ENCODE results near the gene PLA2G4B.

Gene PLA2G4B

DNA sequence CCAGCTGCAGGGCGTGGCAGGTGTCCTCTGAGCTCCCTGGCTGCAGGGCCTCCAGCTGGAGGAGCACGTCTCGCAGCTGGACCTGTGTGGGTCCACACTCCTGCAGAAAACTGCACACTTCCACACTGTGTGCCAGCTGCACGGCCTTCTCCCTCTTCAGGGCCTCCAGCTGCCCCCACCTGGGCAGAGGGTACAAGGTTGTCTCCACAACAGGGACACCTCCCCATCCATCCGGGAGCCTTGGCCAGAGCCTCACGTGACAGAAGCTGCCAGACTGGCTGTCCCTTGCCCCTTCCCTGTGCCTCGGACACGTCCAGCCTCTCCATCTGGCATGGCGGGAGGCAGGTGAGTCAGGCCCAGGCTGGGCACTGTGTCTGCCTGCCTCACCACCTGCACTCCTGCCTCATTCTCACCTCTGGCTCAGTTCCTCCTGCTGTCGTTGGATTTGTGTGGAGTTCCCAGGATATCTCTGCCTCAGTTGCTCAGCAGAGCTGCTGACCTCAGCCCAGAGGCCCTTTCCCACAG is 40.7 kb downstream of the PLA2G4B start:
- intact Hi-C loops (cut with DNase I), result no loop called here
- DNase-seq, result no peak

DNA sequence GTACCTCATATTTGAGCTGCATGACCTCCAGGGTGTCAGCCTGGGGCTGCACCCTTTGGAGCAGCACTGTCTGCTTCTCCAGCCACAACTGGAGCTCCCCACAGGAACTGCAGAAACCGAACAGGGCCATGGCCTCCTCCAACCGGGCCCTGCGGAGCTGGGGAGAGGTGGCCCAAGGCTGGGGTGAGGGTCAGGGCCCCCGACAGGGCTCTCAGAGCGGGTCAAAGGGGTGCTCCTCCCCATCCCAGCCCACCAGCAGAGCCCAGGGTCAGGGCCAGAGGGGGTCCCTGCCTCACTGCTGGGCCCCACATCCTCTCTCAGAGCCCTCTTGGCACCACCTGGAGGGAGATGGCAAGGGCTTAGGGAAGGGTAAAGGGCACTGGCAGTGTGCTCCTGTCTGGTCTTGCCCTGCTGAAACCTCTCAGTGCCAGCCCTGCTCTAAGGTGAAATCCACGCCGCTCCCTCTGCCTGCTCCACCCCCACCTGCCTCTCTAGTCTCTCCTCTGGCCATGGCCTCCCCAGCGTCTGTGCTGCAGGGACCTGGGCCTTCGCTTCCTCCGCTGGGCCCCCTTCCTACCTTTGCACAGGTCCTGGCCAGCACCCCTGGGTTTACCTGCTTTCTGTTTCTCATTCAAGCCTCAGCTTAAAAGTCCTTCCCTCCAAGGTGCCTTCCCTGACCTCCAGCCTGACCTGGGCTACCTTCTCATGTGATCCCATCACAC is 41.7 kb downstream of the PLA2G4B start:
- DNase-seq, result no peak
- intact Hi-C loops (cut with DNase I), result no loop called here

DNA sequence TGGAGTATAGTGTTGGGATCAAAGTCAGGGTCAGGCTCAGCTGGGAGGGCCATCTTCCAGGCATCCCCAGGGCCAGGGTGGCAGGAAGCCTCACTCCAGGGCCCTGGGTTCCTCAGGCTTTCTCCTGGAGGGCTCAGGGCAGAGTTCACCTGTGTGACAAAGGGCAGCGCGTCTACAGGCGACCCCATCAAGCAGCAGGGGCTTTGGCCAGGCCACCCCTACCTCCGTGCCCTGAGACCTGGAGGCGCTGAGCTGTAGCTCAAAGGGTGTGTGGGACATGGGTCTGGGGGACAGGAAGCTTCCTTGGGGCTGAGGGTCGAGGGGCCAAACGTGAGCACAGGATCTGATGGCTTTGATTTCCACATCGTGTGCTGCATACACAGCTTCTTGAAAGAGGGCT is 42.4 kb downstream of the PLA2G4B start:
- no peak for DNase-seq
- intact Hi-C loops (cut with DNase I), result no loop called here

DNA sequence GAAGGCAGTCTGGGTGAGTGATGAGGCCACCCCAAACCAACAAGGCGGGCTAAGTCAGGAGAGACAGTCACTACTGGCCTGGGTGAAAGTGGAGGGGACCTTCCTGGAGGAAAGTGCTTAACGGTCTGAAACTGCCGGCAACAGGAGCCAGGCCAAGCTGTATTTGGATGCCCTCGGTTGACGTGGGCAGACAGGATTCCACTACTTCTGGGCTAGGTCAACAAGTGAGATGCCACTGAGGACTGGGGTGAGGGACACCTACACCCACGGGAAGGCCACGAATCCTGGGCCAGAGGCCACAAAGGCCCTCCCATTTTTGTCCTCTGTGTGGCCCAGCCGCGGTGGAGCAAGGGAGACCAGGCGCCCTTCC is 42.9 kb downstream of the PLA2G4B start:
- intact Hi-C loops (cut with DNase I), result no loop called here
- no peak for DNase-seq

DNA sequence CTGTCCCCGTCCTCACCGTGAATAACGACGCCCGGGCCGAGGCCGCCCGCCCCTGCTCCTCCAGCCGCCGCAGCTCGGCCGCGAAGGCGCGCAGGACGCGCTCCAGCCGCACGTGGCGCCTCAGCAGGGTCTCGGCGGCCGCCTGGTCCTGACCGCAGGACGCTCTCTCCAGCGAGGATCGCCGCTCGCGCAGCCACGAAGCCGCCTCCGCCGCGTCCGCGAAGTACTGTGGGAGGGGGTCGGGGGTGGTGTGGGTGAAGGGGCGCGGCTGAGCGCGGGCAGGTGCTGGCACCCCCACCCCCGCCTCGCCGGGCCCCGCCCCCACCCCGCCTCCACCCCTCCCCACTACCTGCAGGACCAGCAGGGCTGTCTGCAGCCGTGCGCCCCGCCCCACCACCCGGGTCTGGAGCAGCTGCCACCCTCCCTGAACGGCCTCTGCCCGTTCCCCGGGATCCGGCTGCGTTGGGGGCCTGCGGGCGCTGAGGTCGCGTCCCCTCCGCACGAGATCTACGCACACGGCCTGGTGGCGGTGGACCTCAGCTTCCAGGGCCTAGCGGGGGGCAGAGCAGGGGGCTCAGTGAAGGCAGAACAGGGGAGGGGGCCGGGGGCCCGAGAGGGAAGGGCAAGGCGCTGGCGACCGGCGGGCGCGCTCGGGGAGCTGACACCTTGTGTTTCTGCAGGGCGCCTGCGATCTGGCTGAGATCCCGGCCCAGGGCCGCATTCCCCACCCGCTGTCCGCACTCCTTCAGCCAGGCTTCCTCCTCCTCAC is 43.5 kb downstream of the PLA2G4B start:
- intact Hi-C loops (cut with DNase I), result no loop called here
- DNase-seq, result no peak

DNA sequence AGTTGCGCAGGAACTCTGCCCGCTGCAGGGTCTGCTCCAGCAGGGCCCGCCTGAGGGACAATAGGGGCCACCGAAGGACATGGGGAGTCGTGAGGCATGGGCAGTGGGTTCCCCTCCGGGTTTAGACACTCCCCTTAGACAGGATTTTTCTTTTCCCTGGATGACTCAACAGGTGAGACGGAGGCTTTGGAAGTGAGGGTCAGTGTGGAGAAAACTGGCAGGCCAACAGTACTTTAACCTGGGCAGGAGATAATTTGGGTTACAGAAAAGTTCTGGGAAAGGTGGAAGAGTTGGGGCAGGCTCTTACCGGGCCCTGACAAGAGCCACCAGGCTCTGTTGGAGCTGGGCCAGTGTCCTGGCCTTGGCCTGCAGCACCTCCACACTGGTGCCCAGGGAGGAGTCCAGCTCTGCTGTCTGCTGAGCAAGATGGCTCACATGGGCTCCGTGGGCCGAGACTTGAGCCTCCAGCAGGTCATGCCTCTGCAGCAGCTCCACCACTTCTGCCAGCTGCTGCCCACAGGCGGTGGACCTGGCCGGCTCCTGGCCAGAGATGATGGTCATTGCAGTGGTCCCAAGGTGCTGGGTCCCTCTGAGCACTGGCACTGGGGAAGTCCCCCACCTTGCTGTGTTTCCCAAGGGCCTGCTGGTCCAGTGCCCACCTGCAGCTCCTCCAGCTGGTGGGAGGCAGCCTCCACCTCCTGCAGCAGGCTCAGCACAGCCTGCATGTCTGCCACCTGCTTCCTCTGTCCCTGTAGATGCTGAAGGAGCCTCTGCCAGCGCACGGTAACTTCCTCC is 44.2 kb downstream of the PLA2G4B start:
- intact Hi-C loops (cut with DNase I), result no loop called here
- no peak for DNase-seq

DNA sequence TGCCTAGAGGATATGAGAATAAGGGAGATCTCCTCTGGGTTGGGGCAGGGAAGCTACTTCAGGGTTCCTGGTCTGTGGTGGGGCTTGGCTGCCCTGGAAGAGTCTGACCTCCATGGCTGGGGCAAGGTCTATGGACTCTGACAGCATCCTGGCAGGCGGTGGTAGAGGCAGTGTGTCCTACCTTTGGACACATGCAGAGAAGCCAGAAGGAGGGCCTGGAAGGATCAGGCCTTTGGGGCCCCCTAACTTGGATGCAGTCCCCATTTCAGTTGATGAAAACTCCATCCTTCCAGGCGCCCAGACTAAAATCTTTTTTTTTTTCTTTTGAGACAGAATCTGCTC is 44.8 kb downstream of the PLA2G4B start:
- intact Hi-C loops (cut with DNase I), result no loop called here
- no peak for DNase-seq

DNA sequence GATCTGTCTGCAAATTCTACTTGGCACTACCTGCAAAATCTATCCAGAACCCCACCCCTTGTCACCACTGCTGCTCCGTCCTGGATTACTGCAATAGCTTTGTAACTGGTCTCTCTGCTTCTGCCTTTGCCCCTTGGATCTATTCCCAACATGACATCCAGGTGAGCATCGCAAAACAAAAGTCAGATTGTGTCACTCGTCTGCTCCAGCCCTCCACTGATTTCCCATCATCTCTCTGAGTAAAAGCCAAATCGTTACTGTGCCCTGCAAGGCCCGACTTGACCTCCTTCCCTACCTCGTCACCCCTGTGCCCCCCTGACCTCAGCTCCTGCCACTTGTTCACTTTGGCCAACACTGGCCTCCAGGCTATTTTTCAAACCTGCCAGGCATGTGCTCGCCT is 45.8 kb downstream of the PLA2G4B start:
- no peak for DNase-seq
- intact Hi-C loops (cut with DNase I), result no loop called here

DNA sequence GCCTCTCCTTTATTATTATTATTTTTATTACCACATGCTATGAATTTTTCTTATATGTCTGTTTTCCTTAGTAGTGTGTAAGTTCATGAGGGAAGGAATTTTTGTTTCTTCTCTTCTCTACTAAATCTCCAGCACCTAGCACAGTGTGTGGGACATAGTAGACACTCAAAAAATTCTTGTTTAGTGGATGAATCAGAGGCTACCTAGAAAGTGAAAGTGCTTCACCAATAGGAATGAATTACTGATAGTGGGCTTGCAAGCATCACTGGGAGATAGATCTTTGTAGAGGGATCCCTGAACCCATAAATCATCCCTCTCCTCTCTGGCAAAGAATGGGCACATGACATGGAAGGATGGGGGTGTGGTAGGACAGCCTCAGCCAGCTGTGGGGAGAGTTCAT is 46.7 kb downstream of the PLA2G4B start:
- DNase-seq, result no peak
- intact Hi-C loops (cut with DNase I), result no loop called here

DNA sequence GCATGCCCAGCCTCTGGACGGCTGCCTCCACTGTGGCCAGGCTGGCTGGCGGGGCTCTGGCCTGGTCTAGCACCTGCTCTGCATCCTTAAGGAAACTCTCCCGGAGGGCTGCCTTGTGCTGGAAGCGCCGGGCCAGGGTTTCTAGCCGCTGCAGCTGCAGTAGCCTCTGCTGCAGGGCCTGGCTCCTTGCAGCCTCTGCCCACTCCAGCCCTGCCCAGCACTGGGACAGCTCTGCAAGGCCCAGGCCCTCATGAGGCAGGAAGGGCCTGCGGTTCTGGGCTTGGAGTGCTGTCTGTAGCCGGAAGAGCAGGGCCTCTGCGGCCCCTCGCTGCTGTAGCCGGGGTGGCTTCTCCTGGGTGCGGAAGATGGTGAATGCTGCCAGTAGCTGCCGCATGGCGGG is 47.2 kb downstream of the PLA2G4B start:
- intact Hi-C loops (cut with DNase I), result no loop called here
- no peak for DNase-seq

DNA sequence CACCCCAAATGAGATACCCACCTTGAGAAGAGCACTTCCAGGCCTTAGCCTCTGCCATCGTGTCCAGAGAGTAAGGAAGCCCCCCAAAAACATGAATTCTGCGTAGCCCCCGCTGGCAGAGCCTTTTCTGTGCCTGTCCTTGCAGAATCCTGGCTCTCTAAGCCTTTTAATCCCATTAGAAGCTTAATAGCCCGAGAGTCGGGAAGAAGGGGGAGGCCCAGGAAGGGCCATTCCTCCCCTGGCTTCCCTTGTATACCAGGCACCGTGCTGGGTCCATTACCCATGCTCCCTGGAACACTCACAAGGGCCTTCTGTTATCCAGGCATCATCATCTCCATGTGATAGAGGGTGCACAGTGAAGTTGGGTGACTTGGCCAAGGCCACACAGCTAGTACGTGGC is 48.1 kb downstream of the PLA2G4B start:
- DNase-seq, result no peak

DNA sequence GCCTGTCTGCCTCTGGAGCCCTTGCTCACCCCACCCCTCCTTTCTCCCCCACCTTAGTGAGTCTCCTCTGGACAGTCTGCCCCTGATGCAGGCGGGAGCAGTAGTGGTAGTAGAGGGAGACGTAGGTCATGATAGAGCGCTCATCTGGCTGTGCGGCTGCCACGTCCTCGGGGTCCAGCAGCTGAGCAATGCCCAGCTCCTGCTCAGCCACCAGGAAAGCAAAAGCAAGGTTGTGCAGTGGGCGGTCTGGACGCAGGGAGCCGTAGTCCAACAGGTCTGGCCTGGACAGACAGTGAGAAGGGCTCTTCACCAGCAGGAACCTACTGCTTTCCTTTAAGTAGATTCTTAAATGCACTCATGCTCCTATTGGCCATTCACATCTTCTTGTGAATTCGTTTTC is 48.5 kb downstream of the PLA2G4B start:
- no peak for DNase-seq
- intact Hi-C loops (cut with DNase I), result no loop called here

More for the DNA sequence above, 48.1 kb downstream of the PLA2G4B start:
- intact Hi-C loops (cut with DNase I), result no loop called here

DNA sequence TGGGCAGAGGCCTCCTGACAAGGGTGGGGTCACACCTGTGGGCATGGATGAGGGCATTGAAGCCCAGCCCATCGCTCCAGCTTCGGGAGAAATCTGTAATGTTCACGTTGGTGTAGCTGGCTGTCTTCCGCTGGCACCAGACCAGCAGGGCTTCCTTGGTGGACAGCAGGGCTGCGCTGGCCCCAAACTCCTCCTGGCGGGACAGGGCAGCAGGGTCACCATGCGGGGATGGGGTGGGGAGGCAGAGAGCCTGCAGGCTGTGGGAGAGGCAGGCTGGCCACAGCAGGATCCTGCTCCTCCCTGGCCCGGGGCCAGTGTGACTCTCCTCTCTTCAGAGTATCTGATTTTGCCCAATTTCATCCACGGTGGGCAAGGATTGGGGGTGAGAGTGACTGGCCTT is 49.2 kb downstream of the PLA2G4B start:
- intact Hi-C loops (cut with DNase I), result no loop called here
- no peak for DNase-seq

DNA sequence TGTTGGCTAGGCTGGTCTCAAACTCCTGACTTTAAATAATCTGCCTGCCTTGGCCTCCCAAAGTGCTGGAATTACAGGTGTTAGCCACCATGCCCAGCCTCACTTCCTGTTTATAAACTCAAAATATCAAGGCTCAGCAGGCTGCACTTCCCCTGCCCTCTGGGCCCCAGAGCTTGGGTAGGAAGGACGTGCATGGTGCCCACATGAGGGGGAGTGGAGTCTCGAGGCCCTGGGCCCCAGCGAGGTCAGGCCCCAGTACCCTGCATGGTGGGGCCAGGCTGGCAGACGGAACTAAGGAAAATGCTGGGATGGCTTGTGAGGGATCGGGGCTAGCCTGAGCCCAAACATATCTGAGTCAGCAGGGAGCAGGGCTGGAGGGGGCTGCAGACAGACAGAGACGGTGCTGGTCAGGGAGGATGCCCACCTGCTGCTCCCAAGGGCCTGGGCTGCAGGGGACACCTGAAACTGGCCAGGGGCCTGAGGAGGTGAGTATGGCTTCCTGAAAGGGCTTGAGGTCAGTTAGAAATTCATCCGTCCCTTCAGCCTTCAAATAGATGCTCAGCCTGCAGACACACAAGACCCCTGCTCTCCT is 50.1 kb downstream of the PLA2G4B start:
- DNase-seq, result no peak
- intact Hi-C loops (cut with DNase I), result no loop called here

DNA sequence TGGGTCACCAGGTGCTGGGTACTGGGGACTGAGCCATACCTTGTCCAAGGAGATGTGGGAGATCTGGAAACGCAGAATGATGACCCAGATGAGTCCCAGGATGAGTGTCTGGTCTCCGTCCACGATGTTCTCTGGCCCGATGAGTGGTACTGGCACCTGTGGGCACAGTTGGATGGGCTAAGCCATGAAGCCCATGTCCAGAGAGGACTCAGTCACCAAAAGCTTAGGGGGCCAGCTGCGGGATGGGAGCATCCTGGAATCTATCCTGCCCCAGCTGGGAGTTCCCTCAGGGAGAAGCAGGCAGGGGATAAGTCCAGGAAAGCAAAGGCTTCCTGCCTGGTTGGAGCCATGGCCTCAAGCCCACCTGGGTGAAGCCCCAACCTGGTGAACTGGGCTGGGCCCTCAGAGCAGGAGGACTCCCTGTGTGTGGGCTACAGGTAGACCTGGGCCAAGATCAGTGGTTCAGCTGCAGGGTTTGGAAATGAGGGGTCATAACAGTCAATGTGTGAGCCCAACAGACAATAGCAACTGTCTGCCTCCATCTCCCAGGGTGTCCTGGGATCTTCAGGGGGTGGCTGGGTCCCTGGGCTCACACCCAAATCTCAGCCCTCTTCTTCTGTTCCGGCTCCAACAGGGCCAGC is 51.5 kb downstream of the PLA2G4B start:
- DNase-seq, result no peak
- intact Hi-C loops (cut with DNase I), result no loop called here

DNA sequence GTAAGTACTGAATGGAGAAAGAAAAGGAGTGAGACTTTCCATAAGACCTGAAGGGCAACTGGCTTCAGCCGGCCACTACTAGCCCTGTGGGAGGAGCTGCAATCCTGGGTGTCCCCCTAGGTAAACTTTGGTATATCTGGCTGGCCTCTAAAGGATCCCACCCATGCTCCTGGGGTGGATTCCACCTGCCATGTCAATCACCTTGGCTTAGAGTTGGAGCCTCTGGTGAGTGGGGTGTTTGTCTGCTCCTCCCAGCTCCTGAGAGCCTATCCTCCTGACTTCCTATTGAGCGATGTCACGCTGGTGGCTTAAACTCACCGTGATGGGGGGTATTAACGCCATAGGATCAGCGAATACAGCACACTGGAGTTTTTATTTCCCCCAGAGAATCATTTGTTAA is 52.6 kb downstream of the PLA2G4B start:
- intact Hi-C loops (cut with DNase I), result no loop called here
- DNase-seq, result no peak

DNA sequence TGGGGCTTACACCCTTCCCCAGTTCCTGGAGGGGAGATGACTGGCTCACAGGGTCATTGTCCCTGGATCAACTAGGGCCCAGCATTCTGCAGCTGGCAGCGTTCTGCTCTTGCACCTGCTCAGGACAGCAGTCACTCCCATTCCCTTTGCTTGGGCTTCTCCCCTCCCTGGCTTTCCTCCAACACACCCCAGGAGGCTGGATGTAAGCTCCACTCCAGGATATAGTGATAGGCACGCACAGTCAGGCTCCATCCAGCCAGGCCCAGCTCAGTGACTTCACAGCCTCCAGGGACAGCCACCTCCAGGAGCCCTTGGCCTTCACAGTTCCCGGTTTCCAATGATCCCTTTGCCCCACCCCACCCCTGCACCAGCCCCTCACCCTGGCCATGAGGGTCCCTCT is 53.3 kb downstream of the PLA2G4B start:
- no peak for DNase-seq
- intact Hi-C loops (cut with DNase I), result no loop called here

DNA sequence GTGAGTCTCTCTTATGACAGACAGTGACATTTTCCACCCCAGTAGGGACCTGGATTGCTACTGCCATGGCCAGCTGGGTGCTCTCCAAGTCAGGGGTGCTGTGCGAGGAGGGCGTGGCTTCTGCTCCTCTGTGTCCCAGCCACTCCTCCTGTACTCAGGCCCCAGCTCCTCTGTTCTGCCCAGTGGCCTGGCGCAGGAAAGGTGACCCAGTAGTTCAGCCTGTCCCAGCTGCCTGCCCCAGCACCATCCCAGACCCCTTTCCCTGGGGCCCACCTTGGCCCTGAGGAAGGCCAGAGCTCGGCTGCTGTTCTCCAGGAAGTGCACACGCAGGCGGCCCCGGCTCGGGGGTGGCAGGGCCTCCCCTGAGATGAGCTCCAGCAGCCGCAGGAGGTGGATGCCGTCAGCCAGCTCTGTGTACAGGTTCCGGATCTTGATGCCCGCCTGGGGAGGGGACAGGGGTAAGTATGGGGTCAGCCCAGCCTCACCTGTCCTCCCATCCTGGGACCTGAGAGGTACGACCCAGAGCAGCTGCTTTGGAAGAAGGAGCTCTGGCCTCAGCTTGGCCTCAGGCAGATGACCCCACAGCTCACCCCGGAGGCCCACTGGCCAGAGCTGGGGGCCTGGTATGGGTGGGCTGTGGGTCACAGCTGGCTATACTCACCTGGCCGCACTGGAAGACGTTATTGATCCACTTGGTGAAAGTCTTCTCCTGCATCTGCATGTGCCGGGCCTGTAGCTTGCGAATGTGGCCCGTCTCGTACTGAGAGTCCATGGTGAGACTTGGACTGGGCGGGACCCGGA is 54.2 kb downstream of the PLA2G4B start:
- DNase-seq, result no peak
- intact Hi-C loops (cut with DNase I), result no loop called here

Measured in head of caudate nucleus (tissue), 42 donors.